HG03045 (cell line): ENCODE data around the gene HPSE2.
"Not testable (repeated sequence)": the region's sequence is repeated elsewhere in the genome, so short reads cannot be mapped to it uniquely, and the experiment has no call there.

Source experiments
- ATAC-seq: cut with Tn5 transposase; IDR thresholded peaks from one replicate; pipeline ENCODE4 v1.9.1; 2021; ENCODE audit warnings: mild to moderate bottlenecking, moderate library complexity; ENCODE audit not compliant: unreplicated experiment

The HPSE2 gene

GRCh38 chr10:99170116-99170675 is 65.5 kb downstream of the HPSE2 start:
- ATAC-seq: no peak

GRCh38 chr10:99161165-99161564 is 74.5 kb downstream of the HPSE2 start:
- no peak for ATAC-seq

- no peak for ATAC-seq
Observed at GRCh38 chr10:99143651-99144050, 92.0 kb downstream of the HPSE2 start.

GRCh38 chr10:99143011-99143410 is 92.6 kb downstream of the HPSE2 start:
- ATAC-seq: no peak

GRCh38 chr10:99132897-99133296 is 102.8 kb downstream of the HPSE2 start:
- ATAC-seq: not testable (repeated sequence)

GRCh38 chr10:99125879-99126278 is 109.8 kb downstream of the HPSE2 start:
- no peak for ATAC-seq

- ATAC-seq: no peak
Observed at GRCh38 chr10:99124376-99124775, 111.3 kb downstream of the HPSE2 start.

- no peak for ATAC-seq
Observed at GRCh38 chr10:99123851-99124250, 111.8 kb downstream of the HPSE2 start.

GRCh38 chr10:99123336-99123735 is 112.3 kb downstream of the HPSE2 start:
- ATAC-seq: no peak

GRCh38 chr10:99119258-99119748 is 116.3 kb downstream of the HPSE2 start:
- ATAC-seq: no peak

- no peak for ATAC-seq
Observed at GRCh38 chr10:99115703-99116102, 119.9 kb downstream of the HPSE2 start.

GRCh38 chr10:99085358-99085757 is 150.3 kb downstream of the HPSE2 start:
- ATAC-seq: no peak

- no peak for ATAC-seq
Observed at GRCh38 chr10:99084161-99084560, 151.5 kb downstream of the HPSE2 start.

- no peak for ATAC-seq
Observed at GRCh38 chr10:99080275-99080945, 155.2 kb downstream of the HPSE2 start.

- no peak for ATAC-seq
Observed at GRCh38 chr10:99062591-99062990, 173.1 kb downstream of the HPSE2 start.

GRCh38 chr10:99058762-99059161 is 176.9 kb downstream of the HPSE2 start:
- ATAC-seq: no peak

GRCh38 chr10:99057936-99058690 is 177.5 kb downstream of the HPSE2 start:
- ATAC-seq: no peak

- no peak for ATAC-seq
Observed at GRCh38 chr10:99045671-99046070, 190.0 kb downstream of the HPSE2 start.

GRCh38 chr10:99042051-99042771 is 193.4 kb downstream of the HPSE2 start:
- ATAC-seq: no peak

- ATAC-seq: no peak
Observed at GRCh38 chr10:99041468-99041867, 194.2 kb downstream of the HPSE2 start.

GRCh38 chr10:99013885-99014284 is 221.8 kb downstream of the HPSE2 start:
- no peak for ATAC-seq
